ENCODE data around the gene CCDC77. TPM values are rescaled to one million over a fixed set of nuclear protein-coding genes. Genes with fewer than 3 reads are reported as not detected.
"Not testable (repeated sequence)": the region's sequence is repeated elsewhere in the genome, so short reads cannot be mapped to it uniquely, and the experiment has no call there.

The CCDC77 gene
- 11.0 and 11.2 TPM in 2 replicates for total RNA-seq

DNA sequence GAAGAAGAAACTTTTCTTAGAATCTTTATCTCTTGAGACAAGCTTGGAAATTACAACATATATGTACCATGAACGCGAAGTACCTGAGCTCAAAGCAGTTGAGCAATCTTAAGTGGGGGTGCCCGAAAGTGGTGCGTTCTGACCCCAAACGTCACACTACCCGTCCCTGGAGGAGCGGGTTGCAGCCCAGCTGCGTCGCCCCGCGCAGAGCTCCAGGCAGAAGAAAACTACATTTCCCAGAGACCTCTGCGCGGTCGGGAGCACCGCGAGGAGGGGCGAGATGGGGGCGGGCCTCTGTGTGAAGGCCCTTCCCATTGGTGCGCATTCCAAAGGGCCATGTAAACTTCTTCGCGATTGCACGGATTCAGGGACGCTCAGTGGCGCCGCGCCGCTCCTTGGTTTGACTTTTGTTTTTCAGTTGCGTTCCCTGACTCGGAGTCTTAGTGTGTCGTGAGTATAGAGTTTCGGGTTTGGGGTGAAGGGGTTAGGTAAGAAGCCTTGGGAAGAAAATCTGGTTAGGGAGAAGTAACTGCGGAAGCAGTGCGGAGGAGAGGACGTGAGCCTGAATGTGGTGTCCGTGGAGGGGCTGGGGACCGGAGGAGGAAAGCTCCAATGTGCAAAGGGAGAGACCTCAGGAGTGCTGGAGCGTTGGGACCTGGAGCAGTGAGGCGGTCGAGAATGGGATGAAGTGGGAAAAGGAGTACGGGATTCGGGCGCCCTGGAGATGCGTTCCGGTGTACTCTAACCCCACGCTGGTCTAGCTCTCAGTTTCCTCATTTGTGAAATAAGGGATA, at the start of gene CCDC77:
TSS of gene CCDC77 (plus strand) at position 410 of the 794 bp plus-strand sequence. CDS start 7,740 bp downstream, outside the sequence.
- Mint-ChIP-seq H3K27ac (no peak within 1 kb of the TSS), H3K4me3 (no peak within 1 kb of the TSS), H3K9me3 (no peaks in the 10 kb centered on the region), H3K4me1 (no peaks in the 10 kb centered on the region), H3K36me3 (ENCODE audit: low read depth) (peaks cover 9% of the 10 kb centered on the region), H3K27me3 (no peaks in the 10 kb centered on the region)
- CTCF ChIA-PET, result interaction anchor here (1.1 to 2.5 kb wide), 2 partner anchors 12 to 415 kb away, joined by 3 to 8 read pairs; partner anchors contain the start of gene KDM5A
- intact Hi-C loops (cut with micrococcal nuclease), result loop anchor here (1.0 kb wide), 2 partner anchors 12 to 548 kb away; partner anchors contain the start of genes KDM5A and RAD52
- TF ChIP-seq, protein P1, sequence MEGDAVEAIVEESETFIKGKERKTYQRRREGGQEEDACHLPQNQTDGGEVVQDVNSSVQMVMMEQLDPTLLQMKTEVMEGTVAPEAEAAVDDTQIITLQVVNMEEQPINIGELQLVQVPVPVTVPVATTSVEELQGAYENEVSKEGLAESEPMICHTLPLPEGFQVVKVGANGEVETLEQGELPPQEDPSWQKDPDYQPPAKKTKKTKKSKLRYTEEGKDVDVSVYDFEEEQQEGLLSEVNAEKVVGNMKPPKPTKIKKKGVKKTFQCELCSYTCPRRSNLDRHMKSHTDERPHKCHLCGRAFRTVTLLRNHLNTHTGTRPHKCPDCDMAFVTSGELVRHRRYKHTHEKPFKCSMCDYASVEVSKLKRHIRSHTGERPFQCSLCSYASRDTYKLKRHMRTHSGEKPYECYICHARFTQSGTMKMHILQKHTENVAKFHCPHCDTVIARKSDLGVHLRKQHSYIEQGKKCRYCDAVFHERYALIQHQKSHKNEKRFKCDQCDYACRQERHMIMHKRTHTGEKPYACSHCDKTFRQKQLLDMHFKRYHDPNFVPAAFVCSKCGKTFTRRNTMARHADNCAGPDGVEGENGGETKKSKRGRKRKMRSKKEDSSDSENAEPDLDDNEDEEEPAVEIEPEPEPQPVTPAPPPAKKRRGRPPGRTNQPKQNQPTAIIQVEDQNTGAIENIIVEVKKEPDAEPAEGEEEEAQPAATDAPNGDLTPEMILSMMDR (IDR thresholded peaks at IDR 0.05), result no peak
- POLR2A ChIA-PET, result interaction anchor here (0.6 to 4.8 kb wide), 3 partner anchors 12 to 1290 kb away, joined by 3 to 95 read pairs (median 3); partner anchors contain the start of gene KDM5A
- ATAC-seq (ENCODE audit: low read depth), result peak; percentile 100
- DNase-seq, result peak; percentile 92

DNA sequence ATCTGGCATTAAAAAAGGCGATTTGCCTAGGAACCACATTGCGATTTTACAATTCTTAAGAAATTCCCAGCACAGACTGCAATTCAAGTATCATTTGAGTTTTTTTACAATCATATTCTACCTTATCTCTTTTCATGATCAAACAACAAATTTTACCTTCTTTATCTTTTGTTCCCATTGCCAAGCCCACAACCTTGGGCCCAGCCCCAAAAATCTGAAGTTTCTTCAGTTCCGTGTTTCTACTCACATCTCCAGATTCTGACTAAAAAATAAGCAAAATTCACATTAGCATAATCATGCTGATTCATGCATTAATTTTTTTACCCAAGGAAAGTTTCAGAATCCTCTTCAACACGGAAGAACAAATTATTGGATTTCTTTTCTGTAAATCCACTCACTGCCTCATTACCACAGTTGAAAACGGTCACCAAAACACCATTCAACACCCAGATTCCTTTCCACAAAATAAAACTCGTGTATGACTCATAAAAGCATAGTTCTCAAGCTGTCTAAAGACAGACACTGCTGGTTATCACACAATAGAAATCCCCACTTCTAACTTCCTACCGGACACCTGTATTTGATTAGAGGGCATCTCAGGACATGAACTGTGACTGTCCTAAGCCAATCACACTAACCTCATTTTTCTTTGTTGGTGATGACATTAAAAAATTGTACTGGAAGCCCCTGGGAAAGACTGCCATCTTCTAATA, 45.0 kb upstream of the CCDC77 start:
- ATAC-seq (ENCODE audit: low read depth) (no peak), DNase-seq (no peak)
- Mint-ChIP-seq H3K9me3 (no peaks in the 10 kb centered on the region), H3K36me3 (ENCODE audit: low read depth) (peaks cover 92% of the 10 kb centered on the region), H3K4me1 (no peaks in the 10 kb centered on the region), H3K4me3 (no peak overlapping the region), H3K27ac (no peak overlapping the region), H3K27me3 (no peaks in the 10 kb centered on the region)
- CTCF ChIA-PET, result no interaction called here
- intact Hi-C loops (cut with micrococcal nuclease), result no loop called here
- TF ChIP-seq, protein P1 (IDR thresholded peaks at IDR 0.05), result no peak
- POLR2A ChIA-PET, result no interaction called here

DNA sequence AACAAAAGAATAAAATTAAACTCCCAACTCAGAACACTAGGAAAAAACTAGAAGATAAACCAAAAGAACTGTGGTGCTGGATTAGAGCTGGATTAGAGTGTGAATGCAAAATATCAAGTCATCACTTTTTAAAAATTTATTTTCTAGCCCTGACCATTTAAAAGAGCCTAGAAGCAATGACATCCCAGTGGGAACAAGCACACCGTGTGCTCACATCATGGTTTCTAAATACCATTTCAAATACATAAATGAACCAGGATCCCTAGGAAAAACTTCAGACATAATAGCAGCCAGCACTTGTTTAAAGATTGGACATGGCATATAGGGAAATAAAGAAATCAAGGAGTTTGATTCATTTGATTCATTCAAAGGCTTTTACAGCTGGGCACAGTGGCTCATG, 42.4 kb upstream of the CCDC77 start:
- Mint-ChIP-seq H3K27me3 (no peaks in the 10 kb centered on the region), H3K4me1 (no peaks in the 10 kb centered on the region), H3K4me3 (no peak overlapping the region), H3K27ac (no peak overlapping the region), H3K9me3 (no peaks in the 10 kb centered on the region), H3K36me3 (ENCODE audit: low read depth) (peaks cover 94% of the 10 kb centered on the region)
- intact Hi-C loops (cut with micrococcal nuclease), result no loop called here
- CTCF ChIA-PET, result no interaction called here
- ATAC-seq (ENCODE audit: low read depth) (no peak), DNase-seq (no peak)
- POLR2A ChIA-PET, result no interaction called here
- TF ChIP-seq, protein P1 (IDR thresholded peaks at IDR 0.05), result no peak

DNA sequence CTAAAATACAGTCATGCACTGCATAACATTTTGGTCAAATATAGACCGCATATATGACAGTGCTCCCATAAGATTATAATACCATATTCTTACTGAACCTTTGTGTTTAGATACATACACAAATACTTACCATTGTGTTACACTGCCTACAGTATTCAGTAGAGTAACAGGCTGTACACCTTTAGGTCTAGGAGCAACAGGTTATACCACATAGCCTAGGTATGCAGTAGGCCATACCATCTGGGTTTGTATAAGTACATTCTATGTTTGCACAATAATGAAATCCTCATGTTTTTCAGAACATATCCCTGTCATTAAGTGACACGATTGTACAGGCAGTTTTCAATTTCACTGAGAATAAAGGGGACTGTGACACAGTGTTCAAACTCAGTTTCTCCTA, 34.6 kb upstream of the CCDC77 start:
- no peak for ATAC-seq (ENCODE audit: low read depth)
- CTCF ChIA-PET, result no interaction called here
- peaks cover 90% of the 10 kb centered on the region for H3K36me3 Mint-ChIP-seq (ENCODE audit: low read depth)
- H3K4me1 Mint-ChIP-seq, result no peaks in the 10 kb centered on the region
- TF ChIP-seq, protein P1 (IDR thresholded peaks at IDR 0.05), result no peak
- H3K4me3 Mint-ChIP-seq, result no peak overlapping the region
- POLR2A ChIA-PET, result no interaction called here
- no peaks in the 10 kb centered on the region for H3K27me3 Mint-ChIP-seq
- no peak for DNase-seq
- H3K9me3 Mint-ChIP-seq, result peaks cover 3% of the 10 kb centered on the region
- no peak overlapping the region for H3K27ac Mint-ChIP-seq
- intact Hi-C loops (cut with micrococcal nuclease), result no loop called here

DNA sequence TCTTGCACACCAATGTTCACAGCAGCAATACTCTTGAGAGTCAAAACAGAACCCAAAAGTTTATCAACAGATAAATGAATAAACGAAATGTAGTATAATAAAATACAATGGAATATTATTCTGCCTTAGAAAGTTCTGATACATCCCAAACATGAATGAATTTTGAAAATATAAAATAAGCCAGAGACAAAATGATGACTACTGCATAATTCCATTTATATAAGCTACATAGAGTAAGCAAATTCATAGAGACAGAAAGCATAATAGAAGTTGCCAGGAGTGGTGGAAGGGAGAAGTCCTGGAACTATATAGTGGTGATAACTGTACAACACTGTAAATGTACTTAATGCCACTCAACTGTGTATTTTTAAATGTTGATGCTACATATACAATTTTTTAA, 33.5 kb upstream of the CCDC77 start:
- no peak overlapping the region for H3K27ac Mint-ChIP-seq
- no peak for DNase-seq
- peaks cover 3% of the 10 kb centered on the region for H3K9me3 Mint-ChIP-seq
- peaks cover 86% of the 10 kb centered on the region for H3K36me3 Mint-ChIP-seq (ENCODE audit: low read depth)
- TF ChIP-seq, protein P1 (IDR thresholded peaks at IDR 0.05), result no peak
- ChIA-PET CTCF (no interaction called here), POLR2A (no interaction called here)
- ATAC-seq (ENCODE audit: low read depth), result no peak
- no peaks in the 10 kb centered on the region for H3K27me3 Mint-ChIP-seq
- H3K4me3 Mint-ChIP-seq, result no peak overlapping the region
- intact Hi-C loops (cut with micrococcal nuclease), result no loop called here
- no peaks in the 10 kb centered on the region for H3K4me1 Mint-ChIP-seq

DNA sequence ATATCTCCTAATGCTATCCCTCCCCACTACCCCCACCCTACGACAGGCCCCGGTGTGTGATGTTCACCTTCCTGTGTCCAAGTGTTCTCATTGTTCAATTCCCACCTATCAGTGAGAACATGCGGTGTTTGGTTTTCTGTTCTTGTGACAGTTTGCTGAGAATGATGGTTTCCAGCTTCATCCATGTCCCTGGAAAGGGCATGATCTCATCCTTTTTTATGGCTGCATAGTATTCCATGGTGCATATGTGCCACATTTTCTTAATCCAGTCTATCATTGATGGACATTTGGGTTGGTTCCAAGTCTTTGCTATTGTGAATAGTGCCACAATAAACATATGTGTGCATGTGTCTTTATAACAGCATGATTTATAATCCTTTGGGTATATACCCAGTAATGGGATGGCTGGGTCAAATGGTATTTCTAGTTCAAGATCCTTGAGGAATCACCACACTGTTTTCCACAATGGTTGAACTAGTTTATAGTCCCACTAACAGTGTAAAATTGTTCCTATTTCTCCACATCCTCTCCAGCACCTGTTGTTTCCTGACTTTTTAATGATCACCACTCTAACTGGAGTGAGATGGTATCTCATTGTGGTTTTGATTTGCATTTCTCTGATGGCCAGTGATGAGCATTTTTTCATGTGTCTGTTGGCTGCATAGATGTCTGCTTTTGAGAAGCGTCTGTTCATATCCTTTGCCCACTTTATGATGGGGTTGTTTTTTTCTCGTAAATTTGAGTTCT, 30.5 kb upstream of the CCDC77 start:
- H3K9me3 Mint-ChIP-seq; H3K4me1 Mint-ChIP-seq; DNase-seq; POLR2A ChIA-PET; H3K27ac Mint-ChIP-seq; CTCF ChIA-PET; H3K4me3 Mint-ChIP-seq; intact Hi-C loops (cut with micrococcal nuclease); ATAC-seq (ENCODE audit: low read depth); H3K27me3 Mint-ChIP-seq: not testable (repeated sequence)
- peaks cover 88% of the 10 kb centered on the region for H3K36me3 Mint-ChIP-seq (ENCODE audit: low read depth)

Measured in activated B cell treated with CpG ODN at 0.5 μM for 24 hours (primary cell).